HG02973 (cell line): ENCODE data around the gene CX3CR1.

Source experiments
- ATAC-seq: cut with Tn5 transposase; IDR thresholded peaks from one replicate; pipeline ENCODE4 v1.9.1; 2021; ENCODE audit warnings: moderate library complexity; ENCODE audit not compliant: unreplicated experiment

Gene CX3CR1

GRCh38 chr3:39292961-39293360 lies 13.1 kb upstream of the CX3CR1 start:
- ATAC-seq, result no peak

- no peak for ATAC-seq
Observed at GRCh38 chr3:39291903-39292329, 12.1 kb upstream of the CX3CR1 start.

GRCh38 chr3:39290255-39290654 lies 10.4 kb upstream of the CX3CR1 start:
- ATAC-seq, result no peak

- no peak for ATAC-seq
Observed at GRCh38 chr3:39289107-39289506, 9.3 kb upstream of the CX3CR1 start.

- ATAC-seq, result peak; percentile 98
Observed at GRCh38 chr3:39288300-39288808, 8.5 kb upstream of the CX3CR1 start.

GRCh38 chr3:39287216-39288164 lies 7.7 kb upstream of the CX3CR1 start:
- ATAC-seq, result no peak

GRCh38 chr3:39286771-39287170 lies 6.9 kb upstream of the CX3CR1 start:
- ATAC-seq, result no peak

GRCh38 chr3:39285332-39285731 lies 5.5 kb upstream of the CX3CR1 start:
- no peak for ATAC-seq

- ATAC-seq, result no peak
Observed at GRCh38 chr3:39284457-39284881, 4.6 kb upstream of the CX3CR1 start.

GRCh38 chr3:39282057-39282456 lies 2.2 kb upstream of the CX3CR1 start:
- ATAC-seq, result no peak

- no peak for ATAC-seq
Observed at GRCh38 chr3:39281533-39281932, 1.7 kb upstream of the CX3CR1 start.

- no peak for ATAC-seq
Observed at GRCh38 chr3:39280571-39280970, 735 bp upstream of the CX3CR1 start.

- ATAC-seq, result no peak
Observed at GRCh38 chr3:39278616-39278935, 1.3 kb downstream of the CX3CR1 start.

- no peak for ATAC-seq
Observed at GRCh38 chr3:39277893-39278615, 1.8 kb downstream of the CX3CR1 start.

GRCh38 chr3:39276746-39277145 lies 3.1 kb downstream of the CX3CR1 start:
- no peak for ATAC-seq

GRCh38 chr3:39275963-39276593 lies 3.8 kb downstream of the CX3CR1 start:
- ATAC-seq, result no peak

- no peak for ATAC-seq
Observed at GRCh38 chr3:39275052-39275451, 4.8 kb downstream of the CX3CR1 start.

GRCh38 chr3:39273119-39273518 lies 6.7 kb downstream of the CX3CR1 start:
- no peak for ATAC-seq

GRCh38 chr3:39272191-39272590 lies 7.6 kb downstream of the CX3CR1 start:
- no peak for ATAC-seq

GRCh38 chr3:39271363-39271914 lies 8.4 kb downstream of the CX3CR1 start:
- ATAC-seq, result no peak

GRCh38 chr3:39269528-39269927 lies 10.3 kb downstream of the CX3CR1 start:
- ATAC-seq, result no peak
